ENCODE data around the gene ATP11A.

DNA sequence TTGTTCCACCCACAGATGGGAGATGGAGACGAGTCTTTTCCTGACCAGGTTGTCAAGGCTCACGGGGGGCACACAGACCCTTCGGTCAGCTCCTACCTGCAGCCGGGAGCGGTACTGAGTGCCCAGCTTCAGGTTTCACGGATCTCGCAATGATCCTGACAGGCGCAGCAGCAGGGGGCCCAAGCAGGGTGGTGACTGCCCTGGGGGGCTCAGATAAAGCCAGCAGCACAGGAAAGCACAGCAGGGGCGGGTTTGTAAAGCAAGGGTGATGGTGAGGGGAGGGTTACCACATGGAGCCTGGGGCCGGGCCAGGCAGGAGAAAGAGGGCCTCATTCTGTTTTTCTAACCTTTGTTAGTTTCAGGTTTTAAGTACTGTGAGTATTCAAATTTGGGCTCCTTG lies 41.7 kb upstream of the ATP11A start:
- TF ChIP-seq CTCF (conservative IDR thresholded peaks at IDR 0.05; ENCODE audit: low read depth, low read length) (no peak), EZH2 (IDR thresholded peaks at IDR 0.05; ENCODE audit: low read length, unreplicated experiment) (no peak), EZH2phosphoT487 (IDR thresholded peaks at IDR 0.05; ENCODE audit: borderline replicate concordance, low read length) (no peak)
